Measurements from ENCODE around the gene ARID4A.

GRCh38 chr14:58401587-58401986 lies 103.2 kb downstream of the ARID4A start:
- TF ChIP-seq, protein P1, sequence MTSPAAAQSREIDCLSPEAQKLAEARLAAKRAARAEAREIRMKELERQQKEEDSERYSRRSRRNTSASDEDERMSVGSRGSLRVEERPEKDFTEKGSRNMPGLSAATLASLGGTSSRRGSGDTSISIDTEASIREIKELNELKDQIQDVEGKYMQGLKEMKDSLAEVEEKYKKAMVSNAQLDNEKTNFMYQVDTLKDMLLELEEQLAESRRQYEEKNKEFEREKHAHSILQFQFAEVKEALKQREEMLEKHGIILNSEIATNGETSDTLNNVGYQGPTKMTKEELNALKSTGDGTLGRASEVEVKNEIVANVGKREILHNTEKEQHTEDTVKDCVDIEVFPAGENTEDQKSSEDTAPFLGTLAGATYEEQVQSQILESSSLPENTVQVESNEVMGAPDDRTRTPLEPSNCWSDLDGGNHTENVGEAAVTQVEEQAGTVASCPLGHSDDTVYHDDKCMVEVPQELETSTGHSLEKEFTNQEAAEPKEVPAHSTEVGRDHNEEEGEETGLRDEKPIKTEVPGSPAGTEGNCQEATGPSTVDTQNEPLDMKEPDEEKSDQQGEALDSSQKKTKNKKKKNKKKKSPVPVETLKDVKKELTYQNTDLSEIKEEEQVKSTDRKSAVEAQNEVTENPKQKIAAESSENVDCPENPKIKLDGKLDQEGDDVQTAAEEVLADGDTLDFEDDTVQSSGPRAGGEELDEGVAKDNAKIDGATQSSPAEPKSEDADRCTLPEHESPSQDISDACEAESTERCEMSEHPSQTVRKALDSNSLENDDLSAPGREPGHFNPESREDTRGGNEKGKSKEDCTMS (CRISPR knock-in tag; conservative IDR thresholded peaks at IDR 0.05), result no peak
- TF ChIP-seq, protein P2, sequence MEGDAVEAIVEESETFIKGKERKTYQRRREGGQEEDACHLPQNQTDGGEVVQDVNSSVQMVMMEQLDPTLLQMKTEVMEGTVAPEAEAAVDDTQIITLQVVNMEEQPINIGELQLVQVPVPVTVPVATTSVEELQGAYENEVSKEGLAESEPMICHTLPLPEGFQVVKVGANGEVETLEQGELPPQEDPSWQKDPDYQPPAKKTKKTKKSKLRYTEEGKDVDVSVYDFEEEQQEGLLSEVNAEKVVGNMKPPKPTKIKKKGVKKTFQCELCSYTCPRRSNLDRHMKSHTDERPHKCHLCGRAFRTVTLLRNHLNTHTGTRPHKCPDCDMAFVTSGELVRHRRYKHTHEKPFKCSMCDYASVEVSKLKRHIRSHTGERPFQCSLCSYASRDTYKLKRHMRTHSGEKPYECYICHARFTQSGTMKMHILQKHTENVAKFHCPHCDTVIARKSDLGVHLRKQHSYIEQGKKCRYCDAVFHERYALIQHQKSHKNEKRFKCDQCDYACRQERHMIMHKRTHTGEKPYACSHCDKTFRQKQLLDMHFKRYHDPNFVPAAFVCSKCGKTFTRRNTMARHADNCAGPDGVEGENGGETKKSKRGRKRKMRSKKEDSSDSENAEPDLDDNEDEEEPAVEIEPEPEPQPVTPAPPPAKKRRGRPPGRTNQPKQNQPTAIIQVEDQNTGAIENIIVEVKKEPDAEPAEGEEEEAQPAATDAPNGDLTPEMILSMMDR (CRISPR knock-in tag; IDR thresholded peaks at IDR 0.05), result peak; percentile 37
- TF ChIP-seq NR2C2 (CRISPR knock-in tag; IDR thresholded peaks at IDR 0.05; ENCODE audit: borderline replicate concordance), result no peak
- TF ChIP-seq HDAC2 (CRISPR knock-in tag; IDR thresholded peaks at IDR 0.05), result no peak
- no peak for TF ChIP-seq TOPORS (CRISPR knock-in tag; IDR thresholded peaks at IDR 0.05)
- no peak for TF ChIP-seq ZNF747 (CRISPR knock-in tag; IDR thresholded peaks at IDR 0.05; ENCODE audit: borderline replicate concordance)
- TF ChIP-seq, protein P3, sequence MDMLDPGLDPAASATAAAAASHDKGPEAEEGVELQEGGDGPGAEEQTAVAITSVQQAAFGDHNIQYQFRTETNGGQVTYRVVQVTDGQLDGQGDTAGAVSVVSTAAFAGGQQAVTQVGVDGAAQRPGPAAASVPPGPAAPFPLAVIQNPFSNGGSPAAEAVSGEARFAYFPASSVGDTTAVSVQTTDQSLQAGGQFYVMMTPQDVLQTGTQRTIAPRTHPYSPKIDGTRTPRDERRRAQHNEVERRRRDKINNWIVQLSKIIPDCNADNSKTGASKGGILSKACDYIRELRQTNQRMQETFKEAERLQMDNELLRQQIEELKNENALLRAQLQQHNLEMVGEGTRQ (IDR thresholded peaks at IDR 0.05; ENCODE audit: low read depth, low read length), result no peak
- TF ChIP-seq, protein P3 (CRISPR knock-in tag; IDR thresholded peaks at IDR 0.05; ENCODE audit: borderline replicate concordance), result no peak
- no peak for TF ChIP-seq ZNF274 (CRISPR knock-in tag; IDR thresholded peaks at IDR 0.05)

All from HepG2 (cell line).